OCI-LY7 (cell line): ENCODE data around the gene DNAL4. TPM values are rescaled to one million over a fixed set of nuclear protein-coding genes. Genes with fewer than 3 reads are reported as not detected.

Experiments used
- BruUV-seq: library from RNA; stranded (reverse); fragments of 400-500 nt; replicated peaks from 2 replicates; lab custom pipeline; 2021; lab: Mats Ljungman, UMichigan
- CTCF ChIA-PET: fragments of 300-600 bp; sonication (Branson Sonifier 250); formaldehyde crosslinking; loops from one replicate; lab custom pipeline; 2022; ENCODE audit warnings: antibody characterized with exemption; ENCODE audit not compliant: unreplicated experiment; lab: Charles Lee
- POLR2A ChIA-PET: fragments of 300-600 bp; sonication (Branson Sonifier 250); formaldehyde crosslinking; loops from one replicate; lab custom pipeline; 2022; ENCODE audit warnings: antibody characterized with exemption; lab: Charles Lee
- DNase-seq: peaks from one replicate; pipeline ENCODE4 v3.0.0-alpha.2; 2015; ENCODE audit warnings: low spot score
- H2AFZ ChIP-seq: fragments of 200-600 bp; sonication (generic), shearing (Covaris generic); 2 replicates; pipeline ENCODE4 v1.6.1; 2014; ENCODE audit warnings: mild to moderate bottlenecking, antibody characterized with exemption, low read length, moderate library complexity
- H3K27ac ChIP-seq: fragments of 200-600 bp; sonication (generic); 2 replicates; pipeline ENCODE4 v1.5.1; 2014; ENCODE audit warnings: mixed run types, low read depth, mild to moderate bottlenecking, moderate library complexity, low read length, inconsistent platforms; ENCODE audit not compliant: poor library complexity, severe bottlenecking
- H3K36me3 ChIP-seq: fragments of 200-600 bp; sonication (generic); 2 replicates; pipeline ENCODE4 v1.6.1; 2014; ENCODE audit warnings: mild to moderate bottlenecking, antibody characterized with exemption, low read length, moderate library complexity, mixed read lengths; ENCODE audit not compliant: insufficient read depth
- H3K4me1 ChIP-seq: fragments of 200-600 bp; sonication (generic); 2 replicates; pipeline ENCODE4 v1.5.1; 2014; ENCODE audit warnings: mild to moderate bottlenecking, low read length; ENCODE audit not compliant: insufficient read depth, poor library complexity, severe bottlenecking
- H3K4me2 ChIP-seq: fragments of 200-600 bp; sonication (generic); 2 replicates; pipeline ENCODE4 v1.6.1; 2014; ENCODE audit warnings: mild to moderate bottlenecking, low read length
- H3K4me3 ChIP-seq: fragments of 200-600 bp; sonication (generic); 2 replicates; pipeline ENCODE4 v1.5.1; 2014; ENCODE audit warnings: mild to moderate bottlenecking, low read depth, low read length; ENCODE audit not compliant: poor library complexity, severe bottlenecking
- H3K79me2 ChIP-seq: fragments of 200-600 bp; sonication (generic); 2 replicates; pipeline ENCODE4 v1.6.1; 2016; ENCODE audit warnings: low read depth, mild to moderate bottlenecking, low read length, moderate library complexity, mixed read lengths; ENCODE audit not compliant: insufficient read depth
- H3K9me2 ChIP-seq: fragments of 200-600 bp; sonication (generic); 2 replicates; pipeline ENCODE4 v1.6.1; 2016; ENCODE audit warnings: mild to moderate bottlenecking, low read length, mixed read lengths; ENCODE audit not compliant: insufficient read depth
- H3K9me3 ChIP-seq: fragments of 200-600 bp; sonication (generic); 2 replicates; pipeline ENCODE4 v1.6.1; 2014; ENCODE audit warnings: mild to moderate bottlenecking, mixed run types, low read length, mixed read lengths
- H4K20me1 ChIP-seq: fragments of 200-600 bp; sonication (generic); 2 replicates; pipeline ENCODE4 v1.6.1; 2014; ENCODE audit warnings: mild to moderate bottlenecking, antibody characterized with exemption, low read length, moderate library complexity, mixed read lengths; ENCODE audit not compliant: insufficient read depth
- CTCF ChIP-seq: fragments of 200-600 bp; sonication (generic); conservative IDR thresholded peaks from 2 replicates; pipeline ENCODE4 v1.5.1; 2014; ENCODE audit warnings: mild to moderate bottlenecking, antibody characterized with exemption, low read length, moderate library complexity, mixed read lengths
- EZH2phosphoT487 ChIP-seq: fragments of 200-600 bp; sonication (generic); IDR thresholded peaks from 2 replicates; pipeline ENCODE4 v1.6.1; 2018; ENCODE audit warnings: low read depth, borderline replicate concordance, mild to moderate bottlenecking, mixed run types, antibody characterized with exemption, low read length, moderate library complexity, mixed read lengths
- intact Hi-C: fragments of 100-400 bp; cut with micrococcal nuclease; formaldehyde crosslinking; loops from one replicate; pipeline ENCODE4 v1.10.0; 2022; ENCODE audit not compliant: unreplicated experiment
- total RNA-seq, 2 experiments: library from RNA; depleted of rRNA in 1 of 2; stranded (reverse); fragments of >200 nt in 1 of 2; shearing (Covaris generic) in 1 of 2; gene quantifications; 2 replicates each; pipeline ENCODE4 v1.2.3, GENCODE V29; 2014 to 2022

DNAL4 gene
- total RNA-seq, 2 experiments from 2014 or later: 6.6 to 7.1 TPM

GRCh38 chr22:38751066-38751421 is 42.9 kb downstream of the DNAL4 start:
- intact Hi-C loops: loop anchor here (10.0 kb wide), 1 partner anchor 694 kb away; no protein-coding TSS in a partner anchor

GRCh38 chr22:38750638-38751037 is 43.3 kb downstream of the DNAL4 start:
- no TSS peak for BruUV-seq
- Histone ChIP-seq H2AFZ (no peak overlapping the region), H3K9me2 (no peaks in the 10 kb centered on the region), H4K20me1 (0 out of 2 replicates have a peak, but pooled peaks cover 4% of the 10 kb centered on the region), H3K9me3 (no peaks in the 10 kb centered on the region), H3K4me1 (peaks cover 31% of the 10 kb centered on the region), H3K4me2 (no peak overlapping the region), H3K27ac (no peak overlapping the region), H3K36me3 (peaks cover 67% of the 10 kb centered on the region), H3K79me2 (peaks cover 6% of the 10 kb centered on the region; the same call in 1 of the 2 replicates), H3K4me3 (no peak overlapping the region)
- ChIA-PET POLR2A (no interaction called here), CTCF (no interaction called here)
- intact Hi-C loops: loop anchor here (10.0 kb wide), 1 partner anchor 694 kb away; no protein-coding TSS in a partner anchor
- DNase-seq: no peak
- TF ChIP-seq EZH2phosphoT487 (no peak), CTCF (no peak)

More at GRCh38 chr22:38751066-38751421, 42.9 kb downstream of the DNAL4 start:
- peak overlapping the region; percentile 67 for H3K4me2 ChIP-seq
- peak overlapping the region; percentile 41 for H3K4me3 ChIP-seq
- H3K36me3 ChIP-seq: peaks cover 63% of the 10 kb centered on the region
- no peak for DNase-seq
- peak overlapping the region; percentile 78 for H3K27ac ChIP-seq
- H3K9me3 ChIP-seq: no peaks in the 10 kb centered on the region
- H3K9me2 ChIP-seq: no peaks in the 10 kb centered on the region
- H2AFZ ChIP-seq: no peak overlapping the region
- ChIA-PET POLR2A (no interaction called here), CTCF (no interaction called here)
- H3K79me2 ChIP-seq: peaks cover 6% of the 10 kb centered on the region; the same call in 1 of the 2 replicates
- no peak for TF ChIP-seq EZH2phosphoT487
- no peak for TF ChIP-seq CTCF
- 0 out of 2 replicates have a peak, but pooled peaks cover 4% of the 10 kb centered on the region for H4K20me1 ChIP-seq
- no TSS peak for BruUV-seq
- peaks cover 31% of the 10 kb centered on the region for H3K4me1 ChIP-seq

- Histone ChIP-seq H3K4me2 (no peak overlapping the region), H3K27ac (no peak overlapping the region), H3K9me2 (no peaks in the 10 kb centered on the region), H3K4me3 (no peak overlapping the region), H3K36me3 (peaks cover 72% of the 10 kb centered on the region), H3K4me1 (peaks cover 31% of the 10 kb centered on the region), H4K20me1 (0 out of 2 replicates have a peak, but pooled peaks cover 4% of the 10 kb centered on the region), H3K79me2 (peaks cover 6% of the 10 kb centered on the region; the same call in 1 of the 2 replicates), H2AFZ (no peak overlapping the region), H3K9me3 (no peaks in the 10 kb centered on the region)
- no peak for TF ChIP-seq EZH2phosphoT487
- TF ChIP-seq CTCF: no peak
- intact Hi-C loops: loop anchor here (10.0 kb wide), 1 partner anchor 695 kb away; no protein-coding TSS in a partner anchor
- no peak for DNase-seq
- POLR2A ChIA-PET: no interaction called here
- BruUV-seq: no TSS peak
- CTCF ChIA-PET: no interaction called here
Measured at GRCh38 chr22:38750104-38750503, 43.8 kb downstream of the DNAL4 start.
